HG03565 (cell line): ENCODE measurements around the gene FZR1.
A peak's percentile ranks its signal among the peaks of the same experiment; 100 is the strongest.
"Not testable (repeated sequence)": the region's sequence is repeated elsewhere in the genome, so short reads cannot be mapped to it uniquely, and the experiment has no call there.

Experiments
- ATAC-seq: cut with Tn5 transposase; IDR thresholded peaks from one replicate; pipeline ENCODE4 v1.9.1; 2021; ENCODE audit warnings: mild to moderate bottlenecking, moderate library complexity; ENCODE audit not compliant: unreplicated experiment

The FZR1 gene

DNA sequence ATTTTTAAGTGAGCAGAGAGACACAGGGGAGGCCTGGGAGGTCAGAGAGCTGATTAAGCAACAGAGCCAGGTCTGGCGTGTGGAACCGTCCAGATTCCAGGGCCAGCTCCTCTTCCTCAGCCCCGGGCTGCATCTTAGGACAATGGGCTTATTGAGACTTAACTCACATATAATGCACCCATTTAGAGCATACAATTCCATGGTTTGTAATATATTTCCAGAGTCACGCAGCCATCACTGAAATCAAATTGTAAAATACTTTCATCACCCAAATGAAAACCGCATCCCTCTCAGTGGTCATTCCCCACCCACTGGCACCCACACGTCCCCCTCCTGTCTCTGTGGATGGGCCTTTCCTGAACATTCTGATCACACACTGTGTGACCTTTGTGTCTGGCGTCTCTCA, 64.5 kb downstream of the FZR1 start:
- ATAC-seq = no peak

DNA sequence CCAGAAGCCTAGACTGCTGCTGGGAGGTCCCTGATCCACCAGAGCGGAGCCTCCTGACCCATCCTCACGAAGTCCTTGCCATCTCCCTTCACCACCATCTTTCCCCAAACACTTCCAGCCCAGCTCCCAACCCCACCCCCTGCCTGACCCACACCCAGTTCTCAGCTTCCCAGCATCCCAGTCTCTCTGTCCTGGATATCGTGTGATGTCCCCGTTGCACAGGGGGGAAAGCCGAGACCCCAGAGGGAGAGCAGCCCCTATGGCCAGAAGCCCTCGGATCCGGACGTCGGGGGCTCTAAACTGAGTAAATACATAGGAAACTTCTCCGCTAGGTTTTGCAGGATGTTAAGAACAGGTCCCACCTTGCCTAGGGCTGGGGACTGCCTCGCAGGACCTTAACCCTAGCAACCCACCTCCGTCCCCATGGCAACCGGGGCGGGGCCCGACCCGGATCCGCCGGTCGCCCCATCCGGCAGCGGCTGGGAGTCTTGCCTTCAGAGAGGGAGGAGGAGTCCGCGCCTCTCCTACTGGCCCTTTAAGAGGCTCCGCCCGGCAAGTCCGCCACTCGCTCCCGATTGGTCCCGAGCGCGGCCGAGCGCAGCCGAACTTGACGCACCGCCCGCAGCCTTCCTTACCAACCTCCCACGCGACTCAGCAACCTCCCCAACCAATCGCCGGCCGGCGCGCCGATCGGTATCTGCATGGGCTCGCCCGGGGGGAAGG, 66.2 kb downstream of the FZR1 start:
- peak; percentile 86 for ATAC-seq

DNA sequence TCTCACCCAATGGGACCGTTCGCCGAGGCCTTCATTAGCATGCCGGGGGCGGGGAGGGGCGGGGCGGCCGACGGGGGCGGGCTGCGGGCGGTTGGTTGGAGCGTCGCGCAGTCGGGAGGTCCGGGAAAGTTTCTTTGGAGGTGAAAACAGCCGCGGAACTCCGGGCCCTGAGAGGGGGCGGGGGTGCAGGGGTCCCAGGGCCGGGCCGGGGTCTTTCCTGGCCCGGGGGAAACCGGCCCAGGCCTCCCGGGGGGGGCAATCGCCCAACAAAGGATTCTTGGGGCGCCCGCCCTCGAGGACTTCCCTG, 66.7 kb downstream of the FZR1 start, which contains the start of gene HMG20B:
HMG20B (plus strand) TSS at position 90 of the 307 bp plus-strand sequence. CDS start 366 bp downstream, outside the sequence.
- ATAC-seq = no peak

DNA sequence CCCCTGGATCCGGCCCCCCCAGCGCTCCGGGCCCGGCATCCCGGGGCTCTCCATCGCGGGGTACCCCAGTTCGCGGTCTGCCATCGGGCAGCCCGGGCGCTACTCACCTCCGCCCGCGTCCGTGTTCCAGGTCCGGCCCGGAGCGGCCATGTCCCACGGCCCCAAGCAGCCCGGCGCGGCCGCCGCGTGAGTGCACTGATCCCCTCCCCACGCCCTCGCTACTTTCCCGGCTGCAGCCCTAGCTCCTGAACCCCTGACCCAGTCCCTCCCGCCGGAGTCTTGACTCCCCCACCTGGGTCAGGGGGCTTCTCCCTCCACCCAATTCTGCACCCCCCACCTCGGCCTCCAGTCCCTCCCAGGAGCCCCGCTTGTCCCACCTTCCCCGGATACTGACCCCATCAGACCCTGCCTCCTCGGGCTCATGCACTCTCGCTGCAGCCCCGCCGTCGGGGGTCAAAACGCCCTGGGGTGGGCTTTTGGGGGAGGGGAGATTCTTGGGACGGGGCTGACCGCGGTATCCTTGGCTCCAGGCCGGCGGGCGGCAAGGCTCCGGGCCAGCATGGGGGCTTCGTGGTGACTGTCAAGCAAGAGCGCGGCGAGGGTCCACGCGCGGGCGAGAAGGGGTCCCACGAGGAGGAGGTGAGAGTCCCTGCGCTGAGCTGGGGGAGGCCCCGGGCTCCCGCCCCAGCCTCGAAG, 67.2 kb downstream of the FZR1 start:
- ATAC-seq = peak; percentile 5

DNA sequence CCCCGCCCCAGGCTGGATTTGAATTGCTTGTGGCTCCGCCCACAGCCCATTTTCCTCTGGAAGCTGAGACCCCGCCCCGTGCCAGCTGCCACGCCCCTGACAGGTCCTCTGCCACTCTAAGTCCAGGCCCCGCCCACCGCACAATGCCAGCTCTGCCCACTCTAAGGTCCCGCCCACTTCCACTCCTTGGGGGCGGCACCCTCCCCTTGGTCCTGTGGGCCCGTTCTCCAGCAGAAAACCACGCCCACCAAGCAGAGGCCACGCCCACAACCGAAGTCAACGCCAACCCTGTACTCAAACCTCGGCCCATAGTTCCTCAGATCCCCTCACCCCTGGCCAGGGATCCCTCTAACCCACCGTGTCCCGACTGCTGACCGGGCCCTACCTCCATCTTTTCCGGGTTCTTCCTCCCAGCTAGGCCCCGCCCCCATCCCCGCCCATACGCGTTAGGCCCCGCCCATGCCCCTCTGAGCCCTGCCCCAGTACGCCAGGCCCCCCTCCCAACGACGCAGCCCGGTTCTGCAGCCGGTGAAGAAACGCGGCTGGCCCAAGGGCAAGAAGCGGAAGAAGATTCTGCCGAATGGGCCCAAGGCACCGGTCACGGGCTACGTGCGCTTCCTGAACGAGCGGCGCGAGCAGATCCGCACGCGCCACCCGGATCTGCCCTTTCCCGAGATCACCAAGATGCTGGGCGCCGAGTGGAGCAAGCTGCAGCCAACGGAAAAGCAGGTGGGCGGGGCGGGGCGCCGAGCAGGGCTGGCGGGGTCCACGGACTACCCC, 67.9 kb downstream of the FZR1 start:
- no peak for ATAC-seq

DNA sequence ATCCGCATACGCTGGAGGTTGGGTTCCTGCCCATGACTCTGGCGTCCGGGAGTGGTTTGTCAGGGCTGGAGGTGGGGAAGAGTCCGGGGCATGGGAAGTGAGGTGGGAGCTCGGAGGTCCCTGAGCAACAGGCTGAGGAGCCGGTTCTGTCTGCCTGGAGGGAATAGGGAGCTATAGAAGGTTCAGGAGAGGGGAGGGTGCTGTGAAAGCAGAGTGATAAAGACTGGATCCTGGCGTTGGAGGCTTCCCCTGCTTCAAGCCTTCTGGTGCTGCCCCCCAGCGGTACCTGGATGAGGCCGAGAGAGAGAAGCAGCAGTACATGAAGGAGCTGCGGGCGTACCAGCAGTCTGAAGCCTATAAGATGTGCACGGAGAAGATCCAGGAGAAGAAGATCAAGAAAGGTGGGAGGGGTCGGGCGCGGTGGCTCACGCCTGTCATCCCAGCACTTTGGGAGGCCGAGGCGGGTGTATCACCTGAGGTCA, 69.2 kb downstream of the FZR1 start:
- no peak for ATAC-seq

DNA sequence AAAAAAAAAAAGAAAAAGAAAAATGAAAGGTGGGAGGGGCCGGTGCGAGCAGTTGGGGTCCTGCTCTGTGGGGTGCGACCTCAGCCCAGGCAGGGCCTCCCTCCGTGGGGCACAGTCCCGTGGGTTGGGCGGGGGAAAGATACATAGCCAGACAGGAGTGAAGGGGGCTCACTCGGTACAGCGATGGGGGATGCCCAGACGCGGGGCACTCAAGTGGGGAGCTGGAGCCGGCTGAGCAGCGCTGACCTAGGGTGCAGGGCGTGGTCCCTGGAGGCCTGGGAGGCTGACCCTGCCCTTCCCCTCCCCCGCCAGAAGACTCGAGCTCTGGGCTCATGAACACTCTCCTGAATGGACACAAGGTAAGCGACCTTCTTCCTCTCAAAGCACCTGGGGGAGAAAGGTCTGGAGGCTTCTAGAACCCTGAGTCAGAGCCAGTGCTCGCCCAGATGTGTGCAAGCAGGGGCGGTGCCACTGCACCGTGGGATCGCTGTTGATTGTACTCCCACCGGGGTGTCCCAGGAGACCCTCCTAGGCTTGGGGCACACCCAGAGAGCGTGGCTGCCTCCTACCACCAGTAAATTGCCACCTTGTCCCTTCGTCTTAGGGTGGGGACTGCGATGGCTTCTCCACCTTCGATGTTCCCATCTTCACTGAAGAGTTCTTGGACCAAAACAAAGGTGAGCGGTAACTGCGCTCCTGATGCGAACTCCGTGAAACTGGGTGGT, 70.0 kb downstream of the FZR1 start:
- no peak for ATAC-seq

DNA sequence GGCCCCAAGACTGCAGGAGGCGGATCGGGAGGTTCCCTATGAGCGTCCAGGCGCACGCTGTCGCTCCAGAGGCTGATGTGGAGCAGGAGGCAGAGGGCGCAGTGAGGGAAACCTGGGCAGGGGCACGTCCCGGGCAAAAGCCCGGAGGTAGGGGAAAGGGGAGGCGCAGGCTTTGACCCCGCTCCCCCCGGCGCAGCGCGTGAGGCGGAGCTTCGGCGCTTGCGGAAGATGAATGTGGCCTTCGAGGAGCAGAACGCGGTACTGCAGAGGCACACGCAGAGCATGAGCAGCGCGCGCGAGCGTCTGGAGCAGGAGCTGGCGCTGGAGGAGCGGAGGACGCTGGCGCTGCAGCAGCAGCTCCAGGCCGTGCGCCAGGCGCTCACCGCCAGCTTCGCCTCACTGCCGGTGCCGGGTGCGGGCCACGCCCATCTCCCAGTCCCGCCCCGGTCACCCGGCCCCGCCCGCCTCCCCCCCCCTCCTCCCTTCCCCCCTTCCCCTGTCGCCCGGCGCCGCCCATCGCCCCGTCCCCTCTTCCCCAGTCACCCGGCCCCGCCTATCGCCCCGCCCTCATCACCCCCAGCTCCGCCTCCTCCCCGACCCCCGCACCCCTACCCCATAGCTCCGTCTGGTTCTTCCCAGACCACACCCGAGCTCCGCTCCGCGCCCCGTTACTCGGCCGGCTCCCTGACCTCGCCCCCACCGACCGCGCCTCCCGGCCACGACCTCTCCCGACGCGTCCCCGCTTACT, 70.8 kb downstream of the FZR1 start:
- no peak for ATAC-seq

DNA sequence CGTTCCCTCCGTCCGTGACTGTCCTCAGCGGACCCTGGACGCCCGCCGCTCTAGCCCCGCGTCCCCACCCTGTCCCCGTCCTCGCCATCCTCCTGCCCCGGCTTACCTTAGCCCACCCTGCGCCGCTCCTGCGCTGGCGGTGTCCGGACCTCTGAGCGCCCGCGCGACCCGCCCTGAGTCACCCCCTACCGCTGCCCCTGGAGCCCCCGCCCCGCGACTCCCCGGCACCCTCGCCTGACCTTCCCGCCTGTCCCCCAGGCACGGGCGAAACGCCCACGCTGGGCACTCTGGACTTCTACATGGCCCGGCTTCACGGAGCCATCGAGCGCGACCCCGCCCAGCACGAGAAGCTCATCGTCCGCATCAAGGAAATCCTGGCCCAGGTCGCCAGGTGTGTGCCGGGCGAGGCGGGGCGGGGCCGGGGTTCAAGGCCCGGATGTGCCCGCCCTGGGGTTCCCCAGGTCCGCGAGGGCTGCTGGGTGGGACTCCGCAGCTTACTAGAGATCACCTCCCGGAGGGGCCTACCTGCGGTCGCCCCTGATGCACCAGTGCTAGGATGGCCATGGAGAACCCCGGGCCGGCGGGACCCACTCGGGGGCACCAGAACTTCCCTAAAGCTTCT, 71.7 kb downstream of the FZR1 start:
- ATAC-seq = no peak

DNA sequence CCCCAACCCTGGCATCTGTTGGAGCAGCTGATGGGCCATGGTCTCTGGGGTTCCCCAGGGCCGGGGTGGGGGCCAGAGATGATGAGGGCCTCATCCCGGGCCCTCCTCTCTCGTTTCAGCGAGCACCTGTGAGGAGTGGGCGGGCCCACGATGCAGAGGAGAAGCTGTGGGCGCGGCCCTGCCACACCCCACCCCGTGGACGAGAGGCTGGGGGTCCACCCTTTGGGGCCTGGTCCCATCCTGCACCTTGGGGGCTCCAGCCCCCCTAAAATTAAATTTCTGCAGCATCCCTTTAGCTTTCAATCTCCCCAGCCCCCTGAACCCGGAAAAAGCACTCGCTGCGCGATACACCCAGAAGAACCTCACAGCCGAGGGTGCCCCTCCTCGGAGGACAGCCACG, 72.3 kb downstream of the FZR1 start:
- no peak for ATAC-seq

DNA sequence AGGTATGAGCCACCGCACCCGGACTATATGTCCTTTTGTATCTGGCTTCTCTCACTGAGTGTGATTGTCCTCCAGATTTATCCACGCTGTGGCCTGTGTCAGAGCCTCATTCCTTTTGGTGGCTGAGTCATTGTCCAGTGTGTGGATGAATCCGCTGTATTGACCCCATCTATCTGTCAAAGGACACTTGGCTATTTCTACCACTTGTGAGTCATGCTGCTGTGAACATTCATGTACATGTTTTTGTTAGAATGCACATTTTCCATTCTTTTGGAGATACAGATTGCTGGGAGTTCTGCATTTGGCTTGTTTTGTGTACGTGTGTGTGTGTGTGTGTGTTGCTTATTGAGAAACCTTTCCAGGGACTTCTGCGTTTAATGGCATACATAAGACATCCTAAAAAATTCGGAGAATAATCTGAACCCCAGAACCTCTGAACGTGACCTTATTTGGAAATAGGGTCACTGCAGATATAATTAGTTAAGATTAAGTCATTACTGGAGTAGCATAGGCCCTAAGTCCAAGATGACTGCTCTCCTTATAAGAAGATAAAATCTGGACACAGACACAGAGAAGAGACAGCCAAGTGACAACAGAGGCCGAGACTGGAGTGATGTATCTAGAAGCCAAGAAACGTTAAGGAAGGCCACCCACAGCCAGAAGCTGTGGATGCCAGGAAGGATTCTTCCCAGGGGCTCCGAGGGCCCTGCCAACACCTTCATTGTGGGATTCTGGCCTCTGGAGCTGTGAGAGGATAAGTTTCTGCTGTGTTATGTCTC, 74.2 kb downstream of the FZR1 start:
- no peak for ATAC-seq

DNA sequence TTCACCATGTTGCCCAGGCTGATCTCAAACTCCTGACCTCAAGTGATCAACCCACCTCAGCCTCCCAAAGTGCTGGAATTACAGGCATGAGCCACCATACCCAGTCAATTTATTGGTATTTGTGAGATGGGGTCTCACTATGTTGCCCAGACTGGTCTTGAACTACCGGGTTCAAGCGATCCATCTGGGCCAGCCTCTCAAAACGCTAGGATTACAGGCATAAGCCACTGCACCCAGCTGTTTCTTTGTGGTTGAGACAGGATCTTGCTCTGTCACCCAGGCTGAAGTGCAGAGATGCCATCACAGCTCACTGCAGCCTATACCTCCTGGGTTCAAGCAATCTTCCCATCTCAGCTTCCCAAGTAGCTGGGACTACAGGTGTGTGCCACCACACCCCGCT, 75.7 kb downstream of the FZR1 start:
- ATAC-seq = not testable (repeated sequence)

DNA sequence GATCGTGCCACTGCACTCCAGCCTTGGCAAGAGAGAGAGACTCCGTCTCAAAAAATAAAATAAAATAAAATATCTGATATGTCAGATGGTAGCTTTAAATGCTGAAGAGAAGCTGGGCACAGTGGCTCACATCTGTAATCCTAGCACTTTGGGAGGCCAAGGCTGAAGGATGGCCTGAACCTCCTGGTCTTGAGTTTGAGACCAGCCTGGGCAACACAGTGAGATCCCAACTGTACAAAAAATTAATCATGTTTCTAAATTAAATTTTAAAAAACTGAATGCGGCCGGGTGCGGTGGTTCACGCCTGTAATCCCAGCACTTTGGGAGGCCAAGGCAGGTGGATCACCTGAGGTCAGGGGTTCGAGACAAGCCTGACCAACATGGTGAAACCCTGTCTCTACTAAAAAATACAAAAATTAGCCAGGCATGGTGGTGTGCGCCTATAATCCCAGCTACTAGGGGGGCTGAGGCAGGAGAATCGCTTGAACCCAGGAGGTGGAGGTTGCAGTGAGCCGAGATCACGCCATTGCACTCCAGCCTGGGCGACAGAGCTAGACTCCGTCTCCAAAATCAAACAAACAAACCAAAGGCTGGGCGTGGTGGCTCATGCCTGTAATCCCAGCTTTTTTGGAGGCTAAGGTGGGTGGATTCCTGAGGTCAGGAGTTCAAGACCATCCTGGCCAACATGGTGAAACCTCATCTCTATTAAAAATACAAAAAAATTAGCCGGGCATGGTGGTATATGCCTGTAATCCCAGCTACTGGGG, 78.1 kb downstream of the FZR1 start:
- not testable (repeated sequence) for ATAC-seq

DNA sequence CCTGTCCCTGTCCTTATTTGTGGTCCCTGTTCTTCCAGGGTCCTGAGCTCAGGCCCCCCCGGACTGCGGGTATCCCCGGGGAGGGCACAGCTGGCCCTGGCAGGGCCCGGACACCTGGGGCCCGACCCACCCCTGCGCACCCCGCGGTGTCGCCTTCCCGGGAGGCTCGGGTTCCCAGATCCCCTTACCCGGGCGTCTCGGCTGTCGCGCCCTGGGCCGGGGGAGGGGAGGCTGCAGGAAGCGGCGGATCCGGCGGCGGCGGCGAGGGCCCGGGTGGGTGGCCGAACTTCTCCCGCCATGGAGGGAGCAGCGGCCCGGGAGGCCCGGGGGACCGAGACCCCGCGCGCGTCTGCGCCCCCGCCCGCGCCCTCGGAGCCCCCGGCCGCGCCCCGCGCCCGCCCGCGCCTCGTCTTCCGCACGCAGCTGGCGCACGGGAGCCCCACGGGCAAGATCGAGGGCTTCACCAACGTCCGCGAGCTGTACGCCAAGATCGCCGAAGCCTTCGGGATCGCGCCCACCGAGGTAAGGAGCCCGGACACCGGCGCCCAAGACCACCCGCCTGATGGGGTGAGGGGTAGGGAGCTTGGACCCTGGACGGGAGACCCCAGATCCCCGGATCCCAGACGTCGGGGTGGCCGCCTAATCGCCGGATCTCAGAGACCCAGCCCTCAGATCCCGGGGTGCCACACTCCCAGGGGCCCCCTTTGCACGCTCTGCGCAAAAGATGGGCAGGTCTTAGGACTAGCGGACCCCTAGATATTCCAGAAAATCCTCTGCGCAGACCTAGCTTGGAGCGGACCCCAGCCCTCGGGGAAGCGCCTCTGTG, 79.4 kb downstream of the FZR1 start, which contains the start of gene GIPC3:
GIPC3 (plus strand) TSS at position 178 of the 826 bp plus-strand sequence; CDS start at position 298, 120 bp downstream.
- no peak for ATAC-seq

DNA sequence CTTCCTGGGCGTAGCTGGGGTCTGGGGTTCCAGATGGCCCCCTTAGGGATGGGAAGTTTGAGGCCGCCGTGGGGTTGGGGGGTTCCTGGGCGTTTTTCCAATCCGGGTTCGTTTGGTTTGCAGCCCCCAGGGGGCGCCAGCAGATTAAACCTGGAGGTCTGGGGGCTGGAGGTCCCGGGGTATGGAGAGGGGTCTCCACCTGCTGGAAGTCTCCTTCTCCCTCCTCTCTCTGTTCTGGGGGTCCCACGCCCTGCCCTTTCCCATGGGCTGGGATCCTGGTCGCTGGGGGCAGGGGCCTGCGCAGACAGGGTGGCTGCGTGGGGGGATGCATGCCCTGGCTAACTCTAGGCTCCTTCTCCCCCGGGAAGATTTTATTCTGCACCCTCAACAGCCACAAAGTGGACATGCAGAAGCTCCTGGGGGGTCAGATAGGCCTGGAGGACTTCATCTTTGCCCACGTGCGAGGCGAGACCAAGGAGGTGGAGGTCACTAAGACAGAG, 80.1 kb downstream of the FZR1 start:
- no peak for ATAC-seq

DNA sequence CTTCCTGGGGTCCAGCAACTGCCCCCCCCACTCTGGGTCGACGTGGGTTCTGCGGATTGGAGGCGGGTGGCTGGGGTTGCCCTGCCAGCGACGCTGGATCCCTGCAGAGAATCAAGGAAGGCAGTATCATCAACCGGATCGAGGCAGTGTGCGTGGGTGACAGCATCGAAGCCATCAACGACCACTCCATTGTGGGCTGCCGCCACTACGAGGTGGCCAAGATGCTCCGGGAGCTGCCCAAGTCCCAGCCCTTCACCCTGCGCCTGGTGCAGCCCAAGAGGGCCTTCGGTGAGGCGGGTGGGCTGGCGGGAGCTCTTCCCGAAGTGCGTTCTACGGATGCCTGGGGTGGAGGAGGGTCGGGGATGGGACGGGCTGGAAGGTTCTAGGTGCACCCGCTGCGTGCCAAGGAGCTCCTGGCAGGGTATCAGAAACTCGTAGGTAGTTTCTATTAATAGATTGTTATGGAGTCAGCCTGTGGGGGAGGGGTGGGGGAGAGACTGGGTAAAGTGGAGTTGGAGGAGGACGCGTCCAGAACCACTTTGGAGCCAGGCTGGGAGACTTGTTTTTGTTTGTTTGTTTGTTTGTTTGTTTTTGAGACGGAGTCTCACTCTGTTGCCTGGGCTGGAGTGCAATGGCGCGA, 80.7 kb downstream of the FZR1 start:
- no peak for ATAC-seq
